Colon (tissue), 2 donors: ENCODE measurements around the gene SLC12A7.
"Not testable (repeated sequence)": the region's sequence is repeated elsewhere in the genome, so short reads cannot be mapped to it uniquely, and the experiment has no call there.

ENCODE experiments used
- FAIRE-seq: peaks from 2 replicates; lab custom pipeline; 2012; peaks lifted over from hg19 to GRCh38; lab: Jason Lieb, UNC
- donor health status: control.
- donor health status: control.

The SLC12A7 gene

DNA sequence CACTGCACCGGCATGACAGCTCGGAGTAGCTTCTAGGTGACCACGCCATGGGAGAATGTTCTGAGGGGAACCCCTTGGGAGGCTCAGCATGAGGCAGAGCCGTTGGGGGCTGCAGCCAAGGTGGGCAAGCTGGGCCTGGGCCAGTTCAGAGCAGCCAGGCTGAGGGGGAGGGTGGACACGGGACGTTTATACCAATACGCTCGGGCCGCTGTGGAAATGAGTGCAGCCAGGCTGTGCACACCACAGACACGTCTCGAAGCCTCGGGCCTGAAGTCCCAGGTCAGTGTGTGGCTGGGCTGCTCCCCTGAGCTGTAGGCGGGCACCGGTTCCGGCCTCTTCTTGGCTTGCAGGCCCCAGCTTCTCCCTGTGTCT, 28.9 kb upstream of the SLC12A7 start:
- no peak for FAIRE-seq

- FAIRE-seq, result no peak
These were observed 28.4 kb upstream of the SLC12A7 start for GRCh38 chr5:1140171-1140817.

- no peak for FAIRE-seq
These were observed 27.7 kb upstream of the SLC12A7 start for GRCh38 chr5:1139331-1140170.

- no peak for FAIRE-seq
These were observed 26.8 kb upstream of the SLC12A7 start for GRCh38 chr5:1138445-1139245.

DNA sequence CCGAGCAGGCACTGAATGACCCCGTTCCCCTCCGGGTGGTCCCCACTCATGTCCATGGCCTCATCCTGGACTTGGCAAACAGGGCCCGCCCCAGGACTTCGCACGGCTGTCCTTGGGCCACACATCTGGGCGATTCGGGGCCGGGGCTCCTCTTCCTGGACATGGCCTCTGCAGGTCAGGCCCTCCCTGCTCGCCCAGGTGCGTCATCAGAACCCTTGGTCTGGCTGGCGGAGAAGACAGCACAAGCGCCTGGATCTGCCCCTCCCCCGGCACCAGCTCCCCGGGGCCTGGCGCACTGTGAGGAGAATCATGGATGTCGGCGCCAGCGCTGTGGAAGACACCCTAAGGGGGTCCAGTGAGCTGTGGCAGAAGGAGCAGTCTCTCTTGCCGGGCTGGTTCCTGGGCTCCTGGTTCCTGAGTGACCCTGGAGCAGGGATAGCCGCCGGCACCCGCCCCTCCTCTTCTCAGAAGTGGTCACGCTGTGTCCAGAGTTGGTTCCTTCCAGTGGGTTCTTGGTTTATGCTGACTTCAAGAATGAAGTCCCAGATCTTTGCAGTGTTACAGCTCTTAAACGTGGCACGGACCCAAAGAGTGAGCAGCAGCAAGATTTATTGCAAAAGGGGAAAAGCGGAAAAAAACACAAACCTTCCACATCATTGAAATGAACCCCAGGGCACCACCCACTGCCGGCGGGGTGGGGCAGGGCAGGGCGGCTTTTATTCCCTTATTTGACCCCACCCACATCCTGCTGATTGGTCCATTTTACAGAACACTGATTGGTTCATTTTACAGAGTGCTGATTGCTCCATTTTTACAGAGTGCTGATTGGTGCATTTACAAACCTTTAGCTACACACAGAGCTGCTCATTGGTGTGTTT, 25.9 kb upstream of the SLC12A7 start:
- FAIRE-seq, result no peak

DNA sequence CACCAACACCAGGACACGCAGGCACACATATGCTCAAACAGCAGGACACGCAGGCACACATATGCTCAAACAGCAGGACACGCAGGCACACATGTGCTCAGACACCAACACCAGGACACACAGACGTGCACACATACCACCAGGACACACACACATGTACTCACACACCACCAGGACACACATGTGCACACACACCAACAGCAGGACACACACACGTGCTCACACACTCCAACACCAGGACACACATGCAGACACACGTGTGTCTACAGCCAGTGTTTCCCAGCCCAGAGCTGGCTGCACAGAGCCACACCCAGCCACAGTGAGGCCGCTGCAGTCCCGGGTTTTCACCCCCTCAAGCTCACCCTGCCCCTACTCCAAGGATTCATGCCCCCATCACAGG, 25.0 kb upstream of the SLC12A7 start:
- FAIRE-seq, result no peak

- no peak for FAIRE-seq
These were observed 24.0 kb upstream of the SLC12A7 start for GRCh38 chr5:1135696-1136525.

GRCh38 chr5:1134478-1134877, 22.6 kb upstream of the SLC12A7 start:
- FAIRE-seq, result no peak

DNA sequence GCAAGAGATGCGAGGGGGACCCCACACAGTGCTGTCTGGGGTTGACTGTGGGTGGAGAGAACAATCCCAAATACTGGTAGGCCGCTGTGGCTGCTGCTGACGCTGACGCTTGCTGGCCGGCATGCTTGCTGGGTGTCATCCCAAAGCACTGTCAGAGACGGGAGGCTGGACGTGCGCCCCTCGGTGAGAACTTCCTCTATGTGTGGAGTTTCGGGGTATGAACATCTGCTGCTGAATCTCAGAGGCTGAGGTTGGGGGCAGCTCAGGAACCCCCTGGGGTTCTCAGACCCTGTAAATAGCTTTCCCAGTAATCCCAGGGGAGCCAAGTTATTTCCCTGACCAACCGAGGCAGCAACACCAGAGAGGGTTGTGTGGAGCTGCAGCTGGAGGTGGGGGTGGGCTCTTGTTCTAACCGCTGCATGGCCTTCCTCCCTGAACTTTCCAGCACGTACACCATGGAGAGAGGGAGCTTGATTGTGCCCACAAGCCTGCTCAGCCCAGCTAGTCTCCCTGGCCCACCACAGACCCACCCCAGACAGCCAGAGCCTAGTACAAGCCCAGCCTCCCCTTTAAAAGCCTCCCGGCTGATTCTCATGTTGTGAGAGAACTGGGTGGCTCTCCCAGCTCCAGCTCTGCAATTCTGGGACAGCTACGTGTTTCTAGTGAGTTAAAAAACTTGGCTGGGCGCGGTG, 21.8 kb upstream of the SLC12A7 start:
- no peak for FAIRE-seq

GRCh38 chr5:1133108-1133507, 21.2 kb upstream of the SLC12A7 start:
- no peak for FAIRE-seq

DNA sequence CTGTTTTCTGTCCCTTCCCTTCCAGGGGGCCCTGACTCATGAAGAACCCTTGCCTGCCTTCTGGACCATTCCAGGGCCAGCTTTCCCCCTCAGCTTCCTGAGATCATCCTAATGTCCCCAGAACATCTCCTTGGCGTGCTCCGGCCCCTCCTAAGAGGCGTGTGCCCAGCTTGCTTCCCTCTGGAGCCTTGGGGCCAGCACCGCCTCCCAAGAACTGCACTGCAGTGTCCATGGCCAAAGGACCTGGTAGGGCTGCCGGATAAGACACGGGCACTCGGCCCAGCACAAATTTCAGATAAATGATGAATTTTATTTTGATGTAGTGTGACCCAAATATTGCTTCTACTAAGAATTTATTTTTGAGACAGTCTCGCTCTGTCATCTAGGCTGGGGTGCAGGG, 20.7 kb upstream of the SLC12A7 start:
- no peak for FAIRE-seq

GRCh38 chr5:1131726-1132125, 19.9 kb upstream of the SLC12A7 start:
- FAIRE-seq, result no peak

- no peak for FAIRE-seq
These were observed 19.3 kb upstream of the SLC12A7 start for GRCh38 chr5:1131191-1131621.

- no peak for FAIRE-seq
These were observed 18.5 kb upstream of the SLC12A7 start for GRCh38 chr5:1130218-1130946.

GRCh38 chr5:1129711-1130055, 17.8 kb upstream of the SLC12A7 start:
- no peak for FAIRE-seq

DNA sequence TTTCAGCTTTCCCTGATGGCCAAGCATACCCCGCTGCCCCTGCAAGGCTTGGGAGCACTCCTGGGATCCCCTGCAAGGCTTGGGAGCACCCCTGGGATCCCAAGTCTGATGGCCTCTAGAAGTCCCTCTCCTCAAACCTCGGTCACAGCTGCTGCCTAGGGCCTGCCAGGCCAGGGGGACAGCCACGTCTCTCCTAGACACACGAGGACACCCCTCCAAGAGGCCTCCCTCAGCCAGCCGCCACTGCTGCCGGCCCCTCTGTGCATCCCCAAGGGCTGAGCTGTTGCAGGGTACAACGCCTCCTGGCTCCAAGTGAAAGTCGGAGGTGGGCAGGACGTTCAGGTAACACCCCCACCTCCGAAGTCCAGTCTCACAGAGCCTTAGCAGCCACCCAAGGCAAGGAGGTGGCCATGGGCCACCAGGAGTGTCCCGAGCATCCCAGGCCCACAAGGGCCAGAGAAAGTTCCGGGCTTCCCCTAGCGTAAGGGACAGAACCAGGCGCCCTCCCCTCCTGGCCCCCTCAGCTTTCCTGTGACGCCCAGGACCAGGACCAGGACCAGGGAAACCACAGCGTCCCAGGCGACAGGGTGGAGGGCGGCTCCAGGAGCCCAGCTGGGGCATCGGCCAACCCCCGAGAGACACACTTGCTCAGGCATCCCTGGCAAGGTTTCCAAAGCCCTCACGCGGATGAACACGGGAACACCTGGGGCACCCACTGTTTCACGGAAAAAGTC, 17.3 kb upstream of the SLC12A7 start:
- no peak for FAIRE-seq

- FAIRE-seq, result no peak
These were observed 16.3 kb upstream of the SLC12A7 start for GRCh38 chr5:1127959-1128785.

DNA sequence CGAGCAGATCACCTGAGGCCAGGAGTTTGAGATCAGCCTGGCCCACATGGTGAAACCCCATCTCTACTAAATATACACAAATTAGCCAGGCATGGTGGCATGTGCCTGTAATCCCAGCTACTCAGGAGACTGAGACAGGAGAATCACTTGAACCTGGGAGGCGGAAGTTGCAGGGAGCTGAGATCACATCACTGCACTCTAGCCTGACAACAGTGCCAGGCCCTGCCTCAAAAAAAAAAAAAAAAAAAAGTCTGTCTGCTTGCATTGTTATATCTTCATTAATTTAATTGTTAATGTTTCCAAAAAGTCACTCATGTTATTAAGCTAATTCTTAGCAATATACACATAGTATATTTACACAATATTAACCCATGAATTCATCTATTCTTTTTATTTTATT, 13.8 kb upstream of the SLC12A7 start:
- FAIRE-seq, result not testable (repeated sequence)
